GM23248 (cell line): ENCODE results near the gene AQR. TPM values are rescaled to one million over a fixed set of nuclear protein-coding genes. Genes with fewer than 3 reads are reported as not detected.
"Not testable (repeated sequence)": the region's sequence is repeated elsewhere in the genome, so short reads cannot be mapped to it uniquely, and the experiment has no call there.

Experiments
- DNase-seq: peaks from one replicate; pipeline ENCODE4 v3.0.0-alpha.2; 2015
- H2AFZ ChIP-seq: fragments of 200-600 bp; sonication (generic); 2 replicates; pipeline ENCODE4 v1.6.1; 2016; ENCODE audit warnings: antibody characterized with exemption
- H3F3A ChIP-seq: fragments of 200-600 bp; sonication (generic); 2 replicates; pipeline ENCODE4 v1.6.1; 2016; ENCODE audit warnings: mild to moderate bottlenecking, antibody characterized with exemption, mixed run types; ENCODE audit not compliant: insufficient read depth
- H3K27ac ChIP-seq: fragments of 200-600 bp; sonication (generic); 2 replicates; pipeline ENCODE4 v1.5.1; 2016; ENCODE audit warnings: mild to moderate bottlenecking
- H3K27me3 ChIP-seq: fragments of 200-600 bp; sonication (generic); replicated peaks from 2 replicates; pipeline ENCODE4 v1.6.1; 2016; ENCODE audit warnings: mild to moderate bottlenecking; ENCODE audit not compliant: insufficient read depth
- H3K36me3 ChIP-seq: fragments of 200-600 bp; sonication (generic); 2 replicates; pipeline ENCODE4 v1.6.1; 2016; ENCODE audit warnings: low read depth, mild to moderate bottlenecking
- H3K4me1 ChIP-seq: fragments of 200-600 bp; sonication (generic); 2 replicates; pipeline ENCODE4 v1.6.1; 2016; ENCODE audit warnings: mild to moderate bottlenecking; ENCODE audit not compliant: insufficient read depth
- H3K4me2 ChIP-seq: fragments of 200-600 bp; sonication (generic); one replicate; pipeline ENCODE4 v1.6.1; 2016; ENCODE audit warnings: mild to moderate bottlenecking; ENCODE audit not compliant: unreplicated experiment
- H3K4me3 ChIP-seq: fragments of 200-600 bp; sonication (generic); 2 replicates; pipeline ENCODE4 v1.5.1; 2016; ENCODE audit warnings: mild to moderate bottlenecking
- H3K79me2 ChIP-seq: fragments of 200-600 bp; sonication (generic); 2 replicates; pipeline ENCODE4 v1.6.1; 2016; ENCODE audit warnings: mild to moderate bottlenecking; ENCODE audit not compliant: insufficient read depth
- H3K9ac ChIP-seq: fragments of 200-600 bp; sonication (generic); 2 replicates; pipeline ENCODE4 v1.6.1; 2016; ENCODE audit warnings: mild to moderate bottlenecking
- H3K9me2 ChIP-seq: fragments of 200-600 bp; sonication (generic); 2 replicates; pipeline ENCODE4 v1.6.1; 2016; ENCODE audit warnings: mixed run types, mild to moderate bottlenecking, moderate library complexity; ENCODE audit not compliant: insufficient read depth
- H3K9me3 ChIP-seq: fragments of 200-600 bp; sonication (generic); one replicate; pipeline ENCODE4 v1.6.1; 2017; ENCODE audit warnings: low read depth
- H4K20me1 ChIP-seq: fragments of 200-600 bp; sonication (generic); 2 replicates; pipeline ENCODE4 v1.6.0; 2016; ENCODE audit not compliant: insufficient read depth
- EZH2 ChIP-seq: fragments of 200-600 bp; sonication (generic); IDR thresholded peaks from 2 replicates; pipeline ENCODE4 v1.6.1; 2018; ENCODE audit warnings: antibody characterized with exemption, mild to moderate bottlenecking; ENCODE audit not compliant: insufficient read depth, poor library complexity, severe bottlenecking
- EZH2phosphoT487 ChIP-seq: fragments of 200-600 bp; sonication (generic); IDR thresholded peaks from 2 replicates; pipeline ENCODE4 v1.6.1; 2018; ENCODE audit warnings: antibody characterized with exemption, moderate library complexity, mild to moderate bottlenecking, low read depth; ENCODE audit not compliant: insufficient read depth
- WGBS, 2 experiments: methylation state at CpG; one replicate each; pipeline ENCODE4 v1.1.6; 2015 to 2017; ENCODE audit warnings: low lambda C conversion rate in 2 of 2, low coverage in 1 of 2; ENCODE audit errors: missing lambda C conversion rate in 2 of 2; 5-methylcytosine and 5-hydroxymethylcytosine counted together
- in situ Hi-C: fragments of 300-500 bp; cut with MboI; formaldehyde crosslinking; loops from 2 replicates; pipeline ENCODE4 v1.15.0; 2020
- polyA plus RNA-seq: library from polyadenylated mRNA; unstranded; fragments of >200 nt; fragmentation: Nextera tagmentation; extraction: Ambion mirVana; gene quantifications from 2 replicates; pipeline ENCODE4 v1.2.1, GENCODE V29; 2016
- total RNA-seq: library from RNA; depleted of rRNA; stranded (reverse); fragments of >200 nt; shearing (Covaris generic); gene quantifications from 2 replicates; pipeline ENCODE4 v1.2.3, GENCODE V29; 2014

Gene AQR
- total and polyA plus RNA-seq, 2 experiments from 2014 or later, result 14.3 to 18.2 TPM

- in situ Hi-C loops, result no loop called here
Observed at GRCh38 chr15:34812369-34812768, 157.2 kb downstream of the AQR start.

GRCh38 chr15:34810443-34811129, 159.0 kb downstream of the AQR start:
- Histone ChIP-seq H4K20me1 (no peaks in the 10 kb centered on the region), H3K36me3 (no peaks in the 10 kb centered on the region), H3F3A (peaks cover 36% of the 10 kb centered on the region), H3K27me3 (no peaks in the 10 kb centered on the region), H3K9ac (peak overlapping the region; percentile 68), H3K9me2 (no peaks in the 10 kb centered on the region), H3K27ac (peak overlapping the region; percentile 96), H3K4me1 (peaks cover 53% of the 10 kb centered on the region), H3K4me3 (no peak overlapping the region), H3K4me2 (peak overlapping the region; percentile 66), H3K79me2 (no peaks in the 10 kb centered on the region), H3K9me3 (no peaks in the 10 kb centered on the region), H2AFZ (peak overlapping the region; percentile 19)
- 12 to 13% methylated on average over 5 of the region's 5 CpGs for WGBS, 2 experiments
- no peak for TF ChIP-seq EZH2phosphoT487
- TF ChIP-seq EZH2, result no peak
- peak; percentile 98 for DNase-seq
- in situ Hi-C loops, result no loop called here

More at GRCh38 chr15:34812369-34812768, 157.2 kb downstream of the AQR start:
- H3K27me3 ChIP-seq, result no peaks in the 10 kb centered on the region
- no peaks in the 10 kb centered on the region for H3K36me3 ChIP-seq
- TF ChIP-seq EZH2, result no peak
- TF ChIP-seq EZH2phosphoT487, result no peak
- DNase-seq, result peak; percentile 79
- peaks cover 68% of the 10 kb centered on the region for H3K4me1 ChIP-seq
- H4K20me1 ChIP-seq, result no peaks in the 10 kb centered on the region
- no peaks in the 10 kb centered on the region for H3K9me2 ChIP-seq
- WGBS, 2 experiments, result 0 to 6% methylated on average over 1 of the region's 1 CpG
- H3K9me3 ChIP-seq, result no peaks in the 10 kb centered on the region
- peaks cover 47% of the 10 kb centered on the region for H3F3A ChIP-seq
- no peaks in the 10 kb centered on the region for H3K79me2 ChIP-seq
- H3K4me3 ChIP-seq, result no peak overlapping the region
- peak overlapping the region; percentile 68 for H3K9ac ChIP-seq
- no peak overlapping the region for H2AFZ ChIP-seq
- peak overlapping the region; percentile 34 for H3K4me2 ChIP-seq
- H3K27ac ChIP-seq, result peak overlapping the region; percentile 96

- Histone ChIP-seq H3K9me3 (no peaks in the 10 kb centered on the region), H3K9ac (no peak overlapping the region), H3K4me2 (no peak overlapping the region), H3K4me3 (no peak overlapping the region), H4K20me1 (no peaks in the 10 kb centered on the region), H3K9me2 (no peaks in the 10 kb centered on the region), H3K36me3 (no peaks in the 10 kb centered on the region), H3K27ac (peak overlapping the region; percentile 96; the same call in 1 of the 2 replicates), H3K79me2 (no peaks in the 10 kb centered on the region), H2AFZ (no peak overlapping the region), H3K4me1 (peaks cover 47% of the 10 kb centered on the region), H3K27me3 (no peaks in the 10 kb centered on the region), H3F3A (peaks cover 41% of the 10 kb centered on the region)
- TF ChIP-seq EZH2 (no peak), EZH2phosphoT487 (no peak)
- 85 to 90% methylated on average over 3 of the region's 3 CpGs for WGBS, 2 experiments
- in situ Hi-C loops, result no loop called here
- no peak for DNase-seq
Observed at GRCh38 chr15:34809186-34809585, 160.4 kb downstream of the AQR start.

- no peak for TF ChIP-seq EZH2phosphoT487
- TF ChIP-seq EZH2, result no peak
- peak; percentile 58 for DNase-seq
- Histone ChIP-seq H3K79me2 (no peaks in the 10 kb centered on the region), H3K27me3 (no peaks in the 10 kb centered on the region), H3K4me3 (no peak overlapping the region), H3K9me2 (no peaks in the 10 kb centered on the region), H3K9ac (no peak overlapping the region), H2AFZ (no peak overlapping the region), H3K9me3 (no peaks in the 10 kb centered on the region), H3F3A (peaks cover 46% of the 10 kb centered on the region), H3K4me2 (no peak overlapping the region), H4K20me1 (no peaks in the 10 kb centered on the region), H3K27ac (no peak overlapping the region), H3K36me3 (no peaks in the 10 kb centered on the region), H3K4me1 (peaks cover 47% of the 10 kb centered on the region)
- in situ Hi-C loops, result no loop called here
- WGBS, 2 experiments, result 77 to 82% methylated on average over 3 of the region's 3 CpGs
Observed at GRCh38 chr15:34808016-34808415, 161.5 kb downstream of the AQR start.

- H4K20me1 ChIP-seq, H3K4me3 ChIP-seq, H3K27me3 ChIP-seq, in situ Hi-C loops, H2AFZ ChIP-seq, H3K9ac ChIP-seq, DNase-seq, H3K9me2 ChIP-seq, H3K36me3 ChIP-seq, H3K9me3 ChIP-seq, H3K27ac ChIP-seq, H3K4me2 ChIP-seq, H3K79me2 ChIP-seq: not testable (repeated sequence)
- WGBS, 2 experiments, result 96 to 99% methylated on average over 8 of the region's 8 CpGs
- Histone ChIP-seq H3K4me1 (peaks cover 39% of the 10 kb centered on the region), H3F3A (peaks cover 41% of the 10 kb centered on the region)
Observed at GRCh38 chr15:34807241-34807640, 162.3 kb downstream of the AQR start.
